ENCODE results near the gene NCK2.

- TF ChIP-seq POLR2A (IDR thresholded peaks at IDR 0.05): no peak
- no peak for TF ChIP-seq CTCF (IDR thresholded peaks at IDR 0.05)
Measured at GRCh38 chr2:105760639-105761337, 16.1 kb downstream of the NCK2 start.

All from esophagus squamous epithelium (tissue), 4 donors.